ENCODE results near the gene NPTXR.

NPTXR gene

DNA sequence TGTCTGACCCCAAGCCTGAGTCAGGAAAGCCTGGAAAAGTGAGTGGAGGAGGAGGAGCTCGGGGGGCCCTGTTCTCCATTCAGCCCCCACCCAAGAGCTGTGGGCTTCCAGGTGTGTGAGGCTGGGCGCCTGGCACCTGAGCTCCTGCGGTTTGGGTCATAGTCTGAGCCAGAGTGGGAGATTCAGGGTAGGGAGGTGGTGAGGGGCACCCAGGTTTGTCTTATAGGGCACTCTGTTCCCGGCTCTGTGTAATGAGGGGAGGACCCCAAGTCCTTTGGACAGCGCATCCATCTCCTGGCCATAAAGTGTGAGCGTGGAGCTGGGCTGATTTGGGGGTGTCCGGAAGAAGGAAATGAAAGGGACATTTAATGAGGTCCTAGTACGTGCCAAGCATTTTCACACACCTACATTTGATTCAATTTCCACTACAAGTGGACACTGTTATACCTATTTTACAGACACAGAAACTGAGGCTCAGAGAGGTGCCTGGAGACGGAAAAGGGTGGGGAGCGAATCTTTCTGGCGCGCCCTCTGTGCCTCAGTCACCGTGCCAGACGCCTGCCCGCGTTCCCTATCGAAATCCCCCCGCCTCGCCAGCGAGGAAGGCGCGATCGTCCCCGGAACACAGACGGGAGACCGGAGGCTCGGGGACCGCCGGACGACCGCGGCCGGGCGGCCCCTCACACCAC, 1.2 kb downstream of the NPTXR start:
- Histone ChIP-seq H3K36me3 (ENCODE audit: low read depth) (no peaks in the 10 kb centered on the region), H3K27me3 (ENCODE audit: insufficient read depth, poor library complexity, severe bottlenecking) (peaks cover 21% of the 10 kb centered on the region), H3K4me3 (ENCODE audit: severe bottlenecking) (peak overlapping the region; percentile 37), H3K4me1 (ENCODE audit: insufficient read depth, poor library complexity, severe bottlenecking) (peaks cover 3% of the 10 kb centered on the region), H3K27ac (ENCODE audit: poor library complexity, severe bottlenecking) (no peak overlapping the region), H3K9me3 (ENCODE audit: severe bottlenecking) (no peaks in the 10 kb centered on the region)
- ATAC-seq (ENCODE audit: low read depth) (no peak), DNase-seq (ENCODE audit: low spot score) (no peak)
- TF ChIP-seq, protein P1, sequence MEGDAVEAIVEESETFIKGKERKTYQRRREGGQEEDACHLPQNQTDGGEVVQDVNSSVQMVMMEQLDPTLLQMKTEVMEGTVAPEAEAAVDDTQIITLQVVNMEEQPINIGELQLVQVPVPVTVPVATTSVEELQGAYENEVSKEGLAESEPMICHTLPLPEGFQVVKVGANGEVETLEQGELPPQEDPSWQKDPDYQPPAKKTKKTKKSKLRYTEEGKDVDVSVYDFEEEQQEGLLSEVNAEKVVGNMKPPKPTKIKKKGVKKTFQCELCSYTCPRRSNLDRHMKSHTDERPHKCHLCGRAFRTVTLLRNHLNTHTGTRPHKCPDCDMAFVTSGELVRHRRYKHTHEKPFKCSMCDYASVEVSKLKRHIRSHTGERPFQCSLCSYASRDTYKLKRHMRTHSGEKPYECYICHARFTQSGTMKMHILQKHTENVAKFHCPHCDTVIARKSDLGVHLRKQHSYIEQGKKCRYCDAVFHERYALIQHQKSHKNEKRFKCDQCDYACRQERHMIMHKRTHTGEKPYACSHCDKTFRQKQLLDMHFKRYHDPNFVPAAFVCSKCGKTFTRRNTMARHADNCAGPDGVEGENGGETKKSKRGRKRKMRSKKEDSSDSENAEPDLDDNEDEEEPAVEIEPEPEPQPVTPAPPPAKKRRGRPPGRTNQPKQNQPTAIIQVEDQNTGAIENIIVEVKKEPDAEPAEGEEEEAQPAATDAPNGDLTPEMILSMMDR (IDR thresholded peaks at IDR 0.05; ENCODE audit: poor library complexity, severe bottlenecking), result no peak

DNA sequence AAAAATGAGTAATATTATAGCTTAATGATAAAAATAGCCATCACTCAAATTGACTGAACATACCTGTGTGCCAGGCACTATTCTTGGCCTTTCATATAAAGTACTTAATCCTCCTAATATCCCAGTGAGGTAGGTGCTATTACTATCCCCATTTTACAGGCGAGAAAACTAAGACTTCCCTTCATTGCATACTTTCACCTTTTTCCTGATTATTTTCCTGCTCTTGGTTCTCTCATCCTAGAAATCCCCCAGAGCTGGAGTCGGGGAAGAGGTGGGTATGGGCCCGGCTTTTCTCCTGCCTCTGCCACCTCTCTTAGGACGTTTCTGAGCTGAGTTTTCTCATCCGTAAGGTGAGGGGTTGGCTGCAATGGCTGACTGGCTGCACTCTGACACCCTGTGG, 2.2 kb downstream of the NPTXR start:
- Histone ChIP-seq H3K4me3 (ENCODE audit: severe bottlenecking) (no peak overlapping the region), H3K4me1 (ENCODE audit: insufficient read depth, poor library complexity, severe bottlenecking) (peaks cover 3% of the 10 kb centered on the region), H3K36me3 (ENCODE audit: low read depth) (no peaks in the 10 kb centered on the region), H3K27ac (ENCODE audit: poor library complexity, severe bottlenecking) (no peak overlapping the region), H3K27me3 (ENCODE audit: insufficient read depth, poor library complexity, severe bottlenecking) (peaks cover 21% of the 10 kb centered on the region), H3K9me3 (ENCODE audit: severe bottlenecking) (no peaks in the 10 kb centered on the region)
- ATAC-seq (ENCODE audit: low read depth) (no peak), DNase-seq (ENCODE audit: low spot score) (no peak)
- TF ChIP-seq, protein P1 (IDR thresholded peaks at IDR 0.05; ENCODE audit: poor library complexity, severe bottlenecking), result no peak

DNA sequence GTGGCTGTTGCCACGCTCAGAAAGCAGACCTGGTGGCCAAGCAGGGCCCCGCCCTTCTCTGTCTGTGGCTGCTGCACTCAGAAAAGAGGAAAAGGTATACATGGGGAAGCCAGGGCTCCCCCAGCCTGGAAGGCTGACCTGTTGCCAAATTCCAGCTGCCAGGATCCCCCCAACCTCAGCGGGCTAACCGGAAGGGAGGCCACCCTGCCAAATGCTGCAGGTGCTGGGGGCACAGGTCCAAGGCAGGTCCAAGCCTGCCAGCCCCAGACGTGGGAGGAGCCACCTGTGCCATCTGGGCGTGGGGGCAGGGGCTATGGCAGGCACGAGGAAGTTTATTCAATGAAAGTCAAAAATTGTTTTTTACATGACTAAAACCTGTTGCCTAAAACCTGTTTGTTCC, 2.6 kb downstream of the NPTXR start:
- H3K27me3 ChIP-seq (ENCODE audit: insufficient read depth, poor library complexity, severe bottlenecking), result peaks cover 21% of the 10 kb centered on the region
- TF ChIP-seq, protein P1 (IDR thresholded peaks at IDR 0.05; ENCODE audit: poor library complexity, severe bottlenecking), result no peak
- peaks cover 3% of the 10 kb centered on the region for H3K4me1 ChIP-seq (ENCODE audit: insufficient read depth, poor library complexity, severe bottlenecking)
- no peak for DNase-seq (ENCODE audit: low spot score)
- no peaks in the 10 kb centered on the region for H3K9me3 ChIP-seq (ENCODE audit: severe bottlenecking)
- H3K27ac ChIP-seq (ENCODE audit: poor library complexity, severe bottlenecking), result no peak overlapping the region
- ATAC-seq (ENCODE audit: low read depth), result no peak
- no peaks in the 10 kb centered on the region for H3K36me3 ChIP-seq (ENCODE audit: low read depth)
- no peak overlapping the region for H3K4me3 ChIP-seq (ENCODE audit: severe bottlenecking)

- no peak for DNase-seq (ENCODE audit: low spot score)
These were observed 3.7 kb downstream of the NPTXR start for GRCh38 chr22:38840129-38840528.

GRCh38 chr22:38839686-38840085, 4.1 kb downstream of the NPTXR start:
- Histone ChIP-seq H3K9me3 (ENCODE audit: severe bottlenecking) (no peaks in the 10 kb centered on the region), H3K36me3 (ENCODE audit: low read depth) (no peaks in the 10 kb centered on the region), H3K27ac (ENCODE audit: poor library complexity, severe bottlenecking) (no peak overlapping the region), H3K4me3 (ENCODE audit: severe bottlenecking) (no peak overlapping the region), H3K27me3 (ENCODE audit: insufficient read depth, poor library complexity, severe bottlenecking) (peaks cover 18% of the 10 kb centered on the region), H3K4me1 (ENCODE audit: insufficient read depth, poor library complexity, severe bottlenecking) (peaks cover 3% of the 10 kb centered on the region)
- no peak for ATAC-seq (ENCODE audit: low read depth)
- TF ChIP-seq, protein P1 (IDR thresholded peaks at IDR 0.05; ENCODE audit: poor library complexity, severe bottlenecking), result no peak
- DNase-seq (ENCODE audit: low spot score), result no peak

More at GRCh38 chr22:38840129-38840528, 3.7 kb downstream of the NPTXR start:
- H3K9me3 ChIP-seq (ENCODE audit: severe bottlenecking), result no peaks in the 10 kb centered on the region
- peaks cover 21% of the 10 kb centered on the region for H3K27me3 ChIP-seq (ENCODE audit: insufficient read depth, poor library complexity, severe bottlenecking)
- no peak for ATAC-seq (ENCODE audit: low read depth)
- no peak overlapping the region for H3K4me3 ChIP-seq (ENCODE audit: severe bottlenecking)
- TF ChIP-seq, protein P1 (IDR thresholded peaks at IDR 0.05; ENCODE audit: poor library complexity, severe bottlenecking), result no peak
- H3K36me3 ChIP-seq (ENCODE audit: low read depth), result no peaks in the 10 kb centered on the region
- H3K27ac ChIP-seq (ENCODE audit: poor library complexity, severe bottlenecking), result no peak overlapping the region
- H3K4me1 ChIP-seq (ENCODE audit: insufficient read depth, poor library complexity, severe bottlenecking), result peaks cover 3% of the 10 kb centered on the region

Data from RWPE2 (cell line).